Ovary (tissue), 9 donors: Measurements from ENCODE around the gene F7. TPM values are rescaled to one million over a fixed set of nuclear protein-coding genes. Genes with fewer than 3 reads are reported as not detected.

Source experiments
- DNase-seq, 5 donors: peaks; one replicate each; pipeline ENCODE4 v3.0.0-alpha.2; 2019 to 2020
- H3K27ac ChIP-seq, 2 donors: fragments of 200-600 bp; one replicate each; pipeline versions ENCODE4 v1.5.1 to v1.8.0; 2019 to 2022
- H3K27me3 ChIP-seq: fragments of 200-600 bp; one replicate; pipeline ENCODE4 v1.8.0; 2022
- H3K36me3 ChIP-seq: fragments of 200-600 bp; sonication (generic); one replicate; pipeline ENCODE4 v1.5.1; 2019
- H3K4me1 ChIP-seq: one replicate; pipeline ENCODE4 v1.8.1; 2013; ENCODE audit warnings: mild to moderate bottlenecking, moderate library complexity; ENCODE audit not compliant: insufficient read depth
- H3K4me3 ChIP-seq: fragments of 200-600 bp; sonication (generic); one replicate; pipeline ENCODE4 v1.5.1; 2017
- H3K9me3 ChIP-seq, 2 donors: fragments of 200-600 bp in 1 of 2; sonication (generic) in 1 of 2; one replicate each; pipeline versions ENCODE4 v1.5.1 to v1.8.1; 2013 to 2019; ENCODE audit warnings: mild to moderate bottlenecking in 1 of 2, moderate library complexity in 1 of 2
- EP300 ChIP-seq: sonication (generic); formaldehyde crosslinking; IDR thresholded peaks from one replicate; pipeline ENCODE4 v1.6.1; 2017; ENCODE audit warnings: antibody characterized with exemption
- POLR2A ChIP-seq: fragments of 450-650 bp; IDR thresholded peaks from one replicate; pipeline ENCODE4 v1.6.1; 2017; ENCODE audit warnings: antibody characterized with exemption, mild to moderate bottlenecking, moderate library complexity
- WGBS, 3 donors: extraction: QIAGEN DNeasy Blood & Tissue Kit in 1 of 3; methylation state at CpG; one replicate each; pipeline versions ENCODE4 v1.1.5 to v1.1.7; 2013 to 2017; 5-methylcytosine and 5-hydroxymethylcytosine counted together
- intact Hi-C, 4 donors: fragments of 100-400 bp; cut with DNase I; formaldehyde crosslinking; loops; one replicate each; pipeline versions ENCODE4 v1.11.0 to v1.15.1; 2022 to 2023
- polyA plus RNA-seq, 2 donors: library from polyadenylated mRNA; stranded (reverse); fragments of 200-250 nt in 1 of 2; fragments of 350-450 nt in 1 of 2; fragmentation: Illumina TruSeq in 1 of 2; extraction: RNeasy Lipid Tissue Mini Kit (QIAGEN cat#74804) in 1 of 2; gene quantifications; one replicate each; pipeline ENCODE4 v1.2.3, GENCODE V29; 2013 to 2014
- total RNA-seq, 7 donors: library from RNA; depleted of rRNA in 2 of 7; stranded (reverse); fragments of >200 nt in 2 of 7; fragmentation: NEBNext Ultra II Directional in 3 of 7; extraction: Animal tissue kit (Norgen Biotek cat#: 25700) in 3 of 7; gene quantifications; one replicate each; pipeline versions ENCODE4 v1.1.0 to v1.2.4, GENCODE V29; 2016 to 2023
- TF ChIP-seq, protein P1 (sequence below), 3 donors: fragments of 450-650 bp in 2 of 3; fragments of 200-600 bp in 1 of 3; IDR thresholded peaks; one replicate each; pipeline versions ENCODE4 v1.5.1 to v1.8.0; 2016 to 2022; ENCODE audit warnings: antibody characterized with exemption in 3 of 3, mild to moderate bottlenecking in 1 of 3
- donor health status: DM: no; HTN: no; CAD: no; lungs with moderate emphysema.
- donor health status: DM: no; HTN: no; CAD: no.
- donor health status: Bipolar disorder and iron deficiency.
- donor health status: DM: yes; HTN: yes; CAD: no.
- donor health status: DM: no; HTN: no; CAD: no.
- donor health status: DM: yes; HTN: yes; CAD: no.

The F7 gene
- total and polyA plus RNA-seq, 9 donors, result 0.11 to 2.1 (median 0.35) TPM; not detected in 2

DNA sequence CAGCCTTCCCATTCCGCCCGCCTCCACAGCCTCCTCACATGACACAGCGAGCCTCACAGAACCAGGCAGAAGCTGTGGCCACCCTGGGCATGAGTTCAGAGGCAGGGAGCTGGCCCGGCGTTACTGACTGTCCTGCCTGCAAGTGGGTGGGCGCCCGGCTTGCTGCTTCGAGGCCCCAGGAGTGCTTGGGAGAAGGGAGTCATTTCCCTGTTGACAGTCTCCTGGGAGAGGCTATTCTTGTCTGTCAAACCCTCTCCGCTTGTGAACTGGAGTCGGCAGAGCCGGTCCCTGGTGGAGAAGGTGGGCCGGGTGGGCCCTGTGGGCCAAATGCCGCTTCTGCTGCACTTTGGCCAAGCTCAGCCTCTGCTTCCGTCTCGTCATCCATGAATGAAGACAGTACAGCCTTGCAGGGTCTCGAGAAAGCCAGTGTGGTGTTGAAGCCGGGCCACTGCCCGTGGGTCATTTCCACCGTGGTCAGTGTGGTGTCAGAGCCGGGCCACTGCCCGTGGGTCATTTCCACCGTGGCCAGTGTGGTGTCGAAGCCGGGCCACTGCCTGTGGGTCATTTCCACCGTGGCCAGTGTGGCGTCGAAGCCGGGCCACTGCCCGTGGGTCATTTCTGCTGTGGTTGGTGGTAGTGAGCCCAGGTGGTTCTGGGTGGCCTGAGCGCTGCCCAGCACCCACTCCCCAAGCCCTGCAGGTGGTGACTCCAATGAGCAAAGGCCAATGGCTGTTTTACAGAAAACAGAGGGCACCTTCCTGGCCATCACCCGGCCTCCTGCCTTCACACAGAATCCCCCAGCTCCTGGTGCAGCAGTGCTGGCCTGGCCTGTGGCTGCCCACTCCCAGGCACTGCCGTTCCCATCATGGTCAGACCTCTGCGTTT is 13.5 kb upstream of the F7 start:
- H3K36me3 ChIP-seq, result no peaks in the 10 kb centered on the region
- intact Hi-C loops, result no loop called here
- no peak overlapping the region for H3K4me3 ChIP-seq
- H3K9me3 ChIP-seq, result no peaks in the 10 kb centered on the region
- DNase-seq, result no peak
- WGBS, 3 donors, result 84 to 86% (median 86%) methylated on average over 31 to 33 of the region's 33 CpGs
- no peak overlapping the region for H3K27ac ChIP-seq
- H3K4me1 ChIP-seq, result no peaks in the 10 kb centered on the region
- TF ChIP-seq EP300 (no peak), POLR2A (no peak)
- TF ChIP-seq, protein P1, sequence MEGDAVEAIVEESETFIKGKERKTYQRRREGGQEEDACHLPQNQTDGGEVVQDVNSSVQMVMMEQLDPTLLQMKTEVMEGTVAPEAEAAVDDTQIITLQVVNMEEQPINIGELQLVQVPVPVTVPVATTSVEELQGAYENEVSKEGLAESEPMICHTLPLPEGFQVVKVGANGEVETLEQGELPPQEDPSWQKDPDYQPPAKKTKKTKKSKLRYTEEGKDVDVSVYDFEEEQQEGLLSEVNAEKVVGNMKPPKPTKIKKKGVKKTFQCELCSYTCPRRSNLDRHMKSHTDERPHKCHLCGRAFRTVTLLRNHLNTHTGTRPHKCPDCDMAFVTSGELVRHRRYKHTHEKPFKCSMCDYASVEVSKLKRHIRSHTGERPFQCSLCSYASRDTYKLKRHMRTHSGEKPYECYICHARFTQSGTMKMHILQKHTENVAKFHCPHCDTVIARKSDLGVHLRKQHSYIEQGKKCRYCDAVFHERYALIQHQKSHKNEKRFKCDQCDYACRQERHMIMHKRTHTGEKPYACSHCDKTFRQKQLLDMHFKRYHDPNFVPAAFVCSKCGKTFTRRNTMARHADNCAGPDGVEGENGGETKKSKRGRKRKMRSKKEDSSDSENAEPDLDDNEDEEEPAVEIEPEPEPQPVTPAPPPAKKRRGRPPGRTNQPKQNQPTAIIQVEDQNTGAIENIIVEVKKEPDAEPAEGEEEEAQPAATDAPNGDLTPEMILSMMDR (IDR thresholded peaks at IDR 0.05), result no peak
- no peaks in the 10 kb centered on the region for H3K27me3 ChIP-seq

DNA sequence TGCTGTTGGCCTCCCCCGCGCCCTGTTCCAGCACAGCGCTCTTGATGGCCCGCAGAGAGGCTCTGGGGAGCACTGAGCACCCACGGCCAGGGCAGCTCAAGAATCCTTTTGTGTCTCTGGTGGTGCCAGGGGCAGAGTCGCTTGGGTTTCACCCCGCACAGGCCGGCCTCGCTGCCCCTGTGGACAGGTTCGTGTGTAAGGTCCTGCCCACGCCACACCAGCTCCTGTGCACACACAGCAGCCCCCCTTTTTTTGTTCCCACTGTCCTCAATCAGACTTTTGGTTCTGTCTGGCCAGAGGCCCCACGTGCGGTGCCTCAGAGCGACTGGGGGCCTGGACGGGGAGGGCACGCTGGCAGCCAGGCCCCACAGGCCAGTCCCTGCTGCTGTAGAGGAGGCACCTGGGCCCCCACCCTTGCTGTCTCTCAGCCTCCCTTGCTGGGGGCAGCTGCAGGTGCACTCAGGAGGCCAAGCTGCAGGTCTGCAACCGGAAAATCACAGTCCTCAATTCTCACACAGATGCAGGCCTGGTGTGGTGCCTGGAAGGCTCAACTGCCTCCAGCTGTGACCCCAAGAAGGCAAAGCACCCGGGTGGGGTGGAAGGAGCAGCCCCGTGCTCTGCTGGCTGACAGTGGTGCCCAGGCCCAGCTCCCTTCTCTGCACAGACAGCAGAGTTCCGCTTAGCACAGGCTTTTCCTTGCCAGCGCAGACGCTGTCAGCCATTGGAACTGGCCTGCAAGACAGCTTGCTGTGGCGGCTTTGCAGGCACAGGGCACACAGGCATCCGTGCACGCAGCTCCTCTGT is 12.6 kb upstream of the F7 start:
- intact Hi-C loops, result no loop called here
- DNase-seq, result no peak
- H3K9me3 ChIP-seq, result no peaks in the 10 kb centered on the region
- H3K36me3 ChIP-seq, result no peaks in the 10 kb centered on the region
- H3K4me3 ChIP-seq, result no peak overlapping the region
- no peak for TF ChIP-seq EP300
- TF ChIP-seq POLR2A, result no peak
- TF ChIP-seq, protein P1 (IDR thresholded peaks at IDR 0.05), result no peak
- WGBS, 3 donors, result 76 to 84% (median 82%) methylated on average over 25 of the region's 25 CpGs
- no peak overlapping the region for H3K27ac ChIP-seq
- no peaks in the 10 kb centered on the region for H3K27me3 ChIP-seq
- H3K4me1 ChIP-seq, result no peaks in the 10 kb centered on the region

DNA sequence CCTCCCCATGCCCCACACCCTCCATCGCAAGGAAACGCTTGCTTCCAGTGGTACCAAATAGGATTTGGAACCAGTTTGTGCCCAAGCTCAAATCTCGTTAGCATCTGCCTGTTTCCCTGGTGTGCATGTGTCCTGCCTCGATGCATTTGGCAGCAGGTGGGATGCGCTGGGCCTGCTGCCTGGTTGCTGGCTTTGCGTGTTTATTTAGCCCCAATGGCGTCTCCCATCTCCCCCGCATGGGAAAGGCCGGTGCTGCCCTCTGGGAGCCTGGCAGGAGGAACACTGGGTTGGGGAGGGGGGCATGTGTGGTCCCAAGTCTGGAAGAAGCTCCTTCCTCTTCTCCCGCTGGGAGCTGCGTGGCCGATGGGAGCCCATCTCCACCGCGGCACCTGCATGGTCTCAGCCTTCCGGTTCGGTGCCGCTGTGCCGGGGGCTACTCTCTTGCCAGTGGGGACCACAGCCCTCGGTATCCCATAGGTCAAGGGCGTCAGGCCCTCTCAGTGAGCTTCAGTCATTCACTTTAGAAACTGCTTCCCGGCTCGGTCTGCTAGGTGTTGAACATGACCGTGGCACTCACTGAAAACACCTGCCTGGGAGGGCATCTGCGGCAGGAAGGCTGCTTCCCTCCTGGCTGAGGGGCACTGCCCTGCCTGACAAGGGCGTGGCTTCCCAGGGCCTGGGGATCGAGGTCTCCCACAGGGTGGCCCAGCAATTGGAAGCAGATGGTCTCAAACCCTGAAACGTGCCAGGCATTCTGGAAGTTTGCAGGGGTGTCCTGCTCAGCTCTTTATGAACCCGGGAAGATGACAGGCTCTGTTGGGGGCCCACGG is 11.8 kb upstream of the F7 start:
- Histone ChIP-seq H3K9me3 (no peaks in the 10 kb centered on the region), H3K4me3 (no peak overlapping the region), H3K4me1 (no peaks in the 10 kb centered on the region), H3K27ac (no peak overlapping the region), H3K36me3 (no peaks in the 10 kb centered on the region), H3K27me3 (no peaks in the 10 kb centered on the region)
- TF ChIP-seq, protein P1 (IDR thresholded peaks at IDR 0.05), result no peak
- TF ChIP-seq EP300 (no peak), POLR2A (no peak)
- intact Hi-C loops, result no loop called here
- DNase-seq, result no peak
- 60 to 66% (median 62%) methylated on average over 28 to 29 of the region's 29 CpGs for WGBS, 3 donors

DNA sequence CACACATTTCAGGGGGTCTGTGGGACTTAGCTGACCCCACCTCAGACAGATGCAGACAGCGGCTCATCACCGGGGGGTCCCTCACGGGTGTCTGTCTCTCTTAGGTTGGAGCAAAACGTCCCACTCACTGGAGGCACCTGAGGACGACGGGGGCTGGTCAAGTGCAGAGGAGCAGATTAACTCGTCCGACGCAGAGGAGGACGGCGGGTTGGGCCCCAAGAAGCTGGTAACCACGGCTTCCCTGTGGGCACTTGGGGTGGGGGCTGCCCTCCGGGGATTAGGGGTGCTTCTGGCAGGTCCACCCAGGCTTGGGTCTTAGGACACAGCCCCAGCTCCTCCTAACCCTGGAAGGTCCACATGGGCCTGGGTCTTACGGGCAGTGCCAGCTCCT is 11.2 kb upstream of the F7 start:
- Histone ChIP-seq H3K9me3 (no peaks in the 10 kb centered on the region), H3K27me3 (no peaks in the 10 kb centered on the region), H3K4me1 (no peaks in the 10 kb centered on the region), H3K27ac (no peak overlapping the region), H3K4me3 (no peak overlapping the region), H3K36me3 (no peaks in the 10 kb centered on the region)
- no peak for DNase-seq
- TF ChIP-seq EP300 (no peak), POLR2A (no peak)
- TF ChIP-seq, protein P1 (IDR thresholded peaks at IDR 0.05), result no peak
- intact Hi-C loops, result no loop called here
- 73 to 78% (median 76%) methylated on average over 14 of the region's 14 CpGs for WGBS, 3 donors
